NCI-H1092 treated with DMSO at 0.1 percent for 48 hours (cell line): ENCODE results near the gene SET.
"Not testable (repeated sequence)": the region's sequence is repeated elsewhere in the genome, so short reads cannot be mapped to it uniquely, and the experiment has no call there.

ENCODE experiments used
- DNase-seq: peaks from one replicate; lab custom pipeline; 2025; lab: John Stamatoyannopoulos, UW

The SET gene

GRCh38 chr9:128687453-128687852 lies 1.6 kb upstream of the SET start:
- no peak for DNase-seq

GRCh38 chr9:128689293-128689774 lies 312 bp downstream of the SET start:
- DNase-seq: no peak

GRCh38 chr9:128689820-128690683 lies 1.0 kb downstream of the SET start:
- DNase-seq: peak; percentile 36

GRCh38 chr9:128690684-128691034 lies 1.6 kb downstream of the SET start:
- no peak for DNase-seq

GRCh38 chr9:128693738-128694137 lies 4.7 kb downstream of the SET start:
- not testable (repeated sequence) for DNase-seq

- no peak for DNase-seq
These were observed 5.3 kb downstream of the SET start for GRCh38 chr9:128694344-128694743.

GRCh38 chr9:128696923-128697707 lies 8.1 kb downstream of the SET start:
- no peak for DNase-seq

GRCh38 chr9:128699096-128699795 lies 10.2 kb downstream of the SET start:
- not testable (repeated sequence) for DNase-seq

GRCh38 chr9:128701227-128701854 lies 12.3 kb downstream of the SET start:
- no peak for DNase-seq

GRCh38 chr9:128702445-128702948 lies 13.5 kb downstream of the SET start, which contains the start of gene PKN3:
TSS of gene PKN3 (plus strand) at chr9:128702503. CDS start at chr9:128702916, 413 bp downstream.
- peak; percentile 77 for DNase-seq

GRCh38 chr9:128702949-128703615 lies 14.1 kb downstream of the SET start:
- DNase-seq: no peak

- DNase-seq: no peak
These were observed 14.8 kb downstream of the SET start for GRCh38 chr9:128703616-128704355.

- no peak for DNase-seq
These were observed 15.3 kb downstream of the SET start for GRCh38 chr9:128704356-128704670.

GRCh38 chr9:128705051-128705965 lies 16.3 kb downstream of the SET start:
- DNase-seq: no peak

- no peak for DNase-seq
These were observed 17.0 kb downstream of the SET start for GRCh38 chr9:128706045-128706444.

GRCh38 chr9:128706671-128707381 lies 17.8 kb downstream of the SET start:
- DNase-seq: no peak

- DNase-seq: no peak
These were observed 18.4 kb downstream of the SET start for GRCh38 chr9:128707446-128707845.
